Right renal cortex interstitium (tissue), 3 donors: ENCODE measurements around the gene ELP5. TPM values are rescaled to one million over a fixed set of nuclear protein-coding genes. Genes with fewer than 3 reads are reported as not detected.

ENCODE experiments used
- DNase-seq, 3 donors: peaks; one replicate each; pipeline ENCODE4 v3.0.0-alpha.2; 2013; ENCODE audit warnings: low read depth in 3 of 3, low spot score in 2 of 3
- polyA plus RNA-seq, 3 donors: library from polyadenylated mRNA; unstranded; fragments of 120-200 nt; gene quantifications; one replicate each; pipeline ENCODE4 v1.2.1, GENCODE V29; 2013; ENCODE audit not compliant: insufficient read length in 3 of 3

The ELP5 gene
- polyA plus RNA-seq, 3 donors = 48.1 to 53.1 (median 51.8) TPM

DNA sequence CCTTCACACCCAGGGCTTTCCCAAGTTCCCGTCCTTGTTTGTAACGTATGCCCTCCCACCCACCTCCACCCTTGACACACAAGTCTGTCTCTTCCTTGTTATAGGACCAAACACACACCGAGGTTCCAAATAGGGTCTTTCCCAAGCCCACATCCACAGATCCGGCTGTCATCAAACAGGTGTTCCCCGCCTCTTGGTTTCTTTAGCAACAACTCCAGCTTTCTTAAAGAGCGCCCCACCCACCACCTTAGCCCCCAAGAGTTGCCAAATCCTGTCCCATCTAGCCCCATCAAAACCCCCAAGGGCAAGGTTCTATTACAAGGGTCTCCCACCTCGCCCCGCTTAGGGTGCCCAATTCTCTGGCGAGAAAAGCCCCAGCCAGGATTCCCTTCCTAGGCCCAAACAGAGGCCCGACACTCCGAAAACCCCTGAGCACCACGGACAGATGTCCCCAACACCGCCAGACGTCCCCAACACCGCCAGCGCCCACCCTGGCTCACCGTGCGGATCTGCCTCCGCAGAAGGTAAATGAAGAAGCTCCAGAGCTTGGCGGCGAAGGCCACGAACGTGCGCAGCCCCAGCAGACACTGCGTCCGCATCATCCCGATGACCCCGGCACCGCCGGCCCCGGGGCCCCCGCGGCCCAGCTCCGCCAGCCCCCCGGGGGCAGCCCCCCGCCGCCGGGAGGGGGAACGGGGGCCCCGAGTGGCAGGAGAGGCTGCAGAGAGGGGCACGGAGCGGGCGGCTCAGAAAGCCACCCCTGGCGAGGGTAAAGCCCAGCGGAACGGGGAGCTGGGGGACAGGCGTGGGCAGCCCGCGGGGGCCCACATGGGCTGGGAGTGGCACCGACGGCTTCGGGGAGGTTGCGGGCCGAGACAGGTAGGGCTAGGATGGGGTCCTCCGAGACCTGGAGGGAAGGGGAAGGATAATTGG lies 1.1 kb upstream of the ELP5 start:
- no peak for DNase-seq

DNA sequence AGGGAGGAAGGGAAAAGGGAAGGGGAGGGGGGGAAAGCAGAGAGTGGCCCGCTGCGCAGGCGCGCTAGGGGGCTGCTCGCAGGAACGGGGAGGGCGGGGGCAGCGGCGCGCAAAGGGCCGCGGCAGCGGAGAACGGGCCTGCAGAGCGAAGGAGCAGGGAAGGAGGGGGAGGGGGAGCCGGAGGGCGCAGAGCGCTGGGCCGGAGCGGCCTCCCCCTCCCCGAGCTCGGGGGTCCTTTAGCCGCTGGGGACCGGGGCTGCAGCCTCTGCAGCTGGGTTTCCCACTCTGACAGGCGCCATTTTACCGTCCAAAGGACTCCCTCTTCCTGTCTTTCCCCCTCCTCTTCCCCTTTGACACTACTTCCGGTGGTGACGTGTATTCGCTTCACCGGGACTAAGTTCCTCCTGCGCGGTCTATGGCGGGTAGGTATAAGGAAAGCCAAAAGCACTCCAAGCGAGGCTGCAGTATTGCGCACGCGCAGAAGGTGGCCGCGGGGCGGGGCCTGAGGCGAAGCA lies 297 bp upstream of the ELP5 start, which contains the start of gene CTDNEP1:
TSS of gene CTDNEP1 (minus strand) at position 74 of the 515 bp plus-strand sequence. CDS start 438 bp downstream, outside the sequence.
- peak; percentile 100 for DNase-seq

- DNase-seq = no peak
Observed at GRCh38 chr17:7253082-7253481, 1.1 kb downstream of the ELP5 start.

- no peak for DNase-seq
Observed at GRCh38 chr17:7254511-7254910, 2.5 kb downstream of the ELP5 start.

DNA sequence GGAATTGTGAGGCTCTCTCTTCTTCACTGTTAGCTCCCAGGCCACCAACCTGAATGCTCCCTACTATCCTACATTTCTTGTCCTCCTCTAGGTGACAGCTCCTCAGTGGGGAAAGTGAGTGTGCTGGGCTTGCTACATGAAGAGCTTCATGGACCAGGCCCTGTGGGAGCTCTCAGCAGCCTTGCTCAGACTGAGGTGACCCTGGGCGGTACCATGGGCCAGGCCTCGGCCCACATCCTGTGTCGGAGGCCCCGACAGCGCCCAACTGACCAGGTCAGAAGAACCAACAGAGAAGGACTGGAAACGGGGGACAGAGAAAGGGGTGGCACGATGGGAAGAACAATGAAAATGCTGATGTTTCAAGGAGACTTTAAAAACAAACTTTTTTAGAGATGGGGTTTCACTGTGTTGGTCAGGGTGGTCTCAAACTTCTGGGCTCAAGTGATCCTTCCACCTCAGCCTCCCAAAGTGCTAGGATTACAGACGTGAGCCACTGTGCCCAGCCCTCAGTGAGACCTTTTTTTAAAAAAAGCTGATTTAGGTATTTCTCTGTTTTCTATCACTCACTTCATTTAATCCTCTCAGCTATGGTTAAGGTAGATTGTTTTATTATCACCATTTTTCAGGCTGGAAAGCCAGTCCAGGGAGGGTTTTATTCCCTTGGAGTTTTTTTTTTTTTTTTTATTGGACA lies 4.9 kb downstream of the ELP5 start:
- no peak for DNase-seq

GRCh38 chr17:7258731-7259554 lies 6.9 kb downstream of the ELP5 start:
- no peak for DNase-seq

- no peak for DNase-seq
Observed at GRCh38 chr17:7259555-7259889, 7.5 kb downstream of the ELP5 start.

- no peak for DNase-seq
Observed at GRCh38 chr17:7260151-7260550, 8.1 kb downstream of the ELP5 start.

- DNase-seq = no peak
Observed at GRCh38 chr17:7260651-7261378, 8.8 kb downstream of the ELP5 start.

- DNase-seq = no peak
Observed at GRCh38 chr17:7261379-7262191, 9.6 kb downstream of the ELP5 start.

GRCh38 chr17:7262192-7262934 lies 10.3 kb downstream of the ELP5 start, which contains the start of gene CLDN7:
CLDN7 (minus strand) TSS chr17:7262478; CDS start chr17:7262043, 435 bp downstream.
- no peak for DNase-seq

- DNase-seq = no peak
Observed at GRCh38 chr17:7262935-7263800, 11.2 kb downstream of the ELP5 start.

DNA sequence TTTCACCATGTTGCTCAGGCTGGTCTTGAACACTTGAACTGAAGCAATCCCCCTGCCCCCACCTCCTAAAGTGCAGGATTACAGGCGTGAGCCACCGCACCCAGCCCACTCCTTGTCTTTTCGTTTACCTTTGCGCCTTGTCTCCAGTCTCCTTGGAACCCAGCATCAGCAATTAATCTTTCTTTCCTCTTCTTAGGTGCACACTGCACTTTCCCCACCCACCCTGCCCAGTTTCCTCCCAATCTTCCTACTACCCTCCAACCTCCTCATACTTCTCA lies 11.7 kb downstream of the ELP5 start:
- no peak for DNase-seq

- DNase-seq = no peak
Observed at GRCh38 chr17:7266784-7267183, 14.8 kb downstream of the ELP5 start.

- DNase-seq = no peak
Observed at GRCh38 chr17:7279448-7279847, 27.4 kb downstream of the ELP5 start.

DNA sequence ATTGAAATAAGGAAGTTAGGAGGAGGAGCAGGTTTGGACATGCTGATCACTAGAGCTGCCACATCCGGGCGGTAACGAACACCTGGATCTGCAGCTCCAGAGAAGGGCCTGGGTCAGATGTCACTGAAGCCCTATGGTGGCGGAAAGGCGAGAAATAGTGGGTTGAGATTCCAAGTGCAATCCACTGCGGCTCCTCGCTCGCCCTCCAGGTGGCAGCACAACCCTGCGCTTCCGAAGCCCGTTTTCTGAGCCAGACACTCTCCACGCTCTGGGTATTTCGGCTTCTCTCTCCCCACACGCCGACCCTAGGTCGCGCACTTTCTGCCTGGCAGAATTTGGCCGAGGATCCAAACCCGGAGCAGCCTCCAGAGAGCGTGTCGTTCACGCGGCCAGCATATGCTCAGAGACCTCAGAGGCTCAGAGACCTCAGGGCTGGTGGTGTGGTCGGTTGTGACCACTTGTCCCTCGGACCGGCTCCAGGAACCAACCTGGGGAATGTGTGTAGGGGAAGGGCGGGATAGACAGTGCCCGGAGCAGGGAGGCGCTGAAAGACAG lies 28.6 kb downstream of the ELP5 start:
- no peak for DNase-seq
